Esophagus squamous epithelium (tissue), 5 donors: ENCODE results near the gene HIGD2A. TPM values are rescaled to one million over a fixed set of nuclear protein-coding genes. Genes with fewer than 3 reads are reported as not detected.

Experiments used
- DNase-seq: peaks from one replicate; lab custom pipeline; 2025; lab: John Stamatoyannopoulos, UW
- H3K27ac ChIP-seq, 4 donors: fragments of 200-600 bp; sonication (generic); one replicate each; pipeline ENCODE4 v1.5.1; 2016 to 2019; ENCODE audit warnings: mild to moderate bottlenecking in 1 of 4
- H3K27me3 ChIP-seq, 4 donors: fragments of 200-600 bp; sonication (generic); 1 replicate in 3 of 4; 2 replicates in 1 of 4; pipeline versions ENCODE4 v1.5.1 to v1.6.0; 2017 to 2021; ENCODE audit warnings: antibody characterized with exemption in 1 of 4
- H3K36me3 ChIP-seq, 3 donors: fragments of 200-600 bp; sonication (generic); one replicate each; pipeline ENCODE4 v1.5.1; 2016 to 2019
- H3K4me1 ChIP-seq, 3 donors: fragments of 200-600 bp; sonication (generic); one replicate each; pipeline ENCODE4 v1.5.1; 2017 to 2019
- H3K4me3 ChIP-seq, 4 donors: fragments of 200-600 bp; sonication (generic); 1 replicate in 3 of 4; 2 replicates in 1 of 4; pipeline ENCODE4 v1.5.1; 2016 to 2019; ENCODE audit warnings: mild to moderate bottlenecking in 2 of 4, moderate library complexity in 1 of 4
- H3K9me3 ChIP-seq, 3 donors: fragments of 200-600 bp; sonication (generic); one replicate each; pipeline ENCODE4 v1.5.1; 2016 to 2019
- CTCF ChIP-seq, 6 experiments: fragments of 450-650 bp in 4 of 6; fragments of 200-600 bp in 2 of 6; sonication (generic) in 2 of 6; IDR thresholded peaks; one replicate each; pipeline ENCODE4 v1.5.1; 2016 to 2019; ENCODE audit warnings: antibody characterized with exemption in 6 of 6, mild to moderate bottlenecking in 4 of 6, moderate library complexity in 4 of 6
- POLR2A ChIP-seq, 4 donors: fragments of 450-650 bp; IDR thresholded peaks; one replicate each; pipeline ENCODE4 v1.6.1; 2017; ENCODE audit warnings: antibody characterized with exemption in 4 of 4, mild to moderate bottlenecking in 4 of 4, moderate library complexity in 3 of 4
- WGBS, 2 donors: methylation state at CpG; one replicate each; pipeline ENCODE4 v1.1.5; 2018; 5-methylcytosine and 5-hydroxymethylcytosine counted together
- intact Hi-C: fragments of 100-400 bp; cut with DNase I; formaldehyde crosslinking; loops from one replicate; pipeline ENCODE4 v1.15.0; 2022
- total RNA-seq, 4 donors: library from RNA; depleted of rRNA; stranded (reverse); fragments of >200 nt; gene quantifications; one replicate each; pipeline ENCODE4 v1.1.0, GENCODE V29; 2016
- donor health status: DM: yes; HTN: yes; CAD: no.

The HIGD2A gene
- total RNA-seq, 4 donors from 2014 or later = 77.2 to 122 (median 90.3) TPM

GRCh38 chr5:176426876-176427275 is 38.3 kb downstream of the HIGD2A start:
- DNase-seq = no peak
- 67 to 92% methylated on average over 1 of the region's 1 CpG for WGBS, 2 donors
- H3K27me3 ChIP-seq = peaks cover 0 to under 1% (median 0%) of the 10 kb centered on the region in 4 donors
- H3K4me1 ChIP-seq = no peaks in the 10 kb centered on the region
- no peaks in the 10 kb centered on the region for H3K36me3 ChIP-seq
- no peak overlapping the region for H3K4me3 ChIP-seq
- no peak for TF ChIP-seq CTCF (IDR thresholded peaks at IDR 0.05)
- no peak for TF ChIP-seq POLR2A (IDR thresholded peaks at IDR 0.05)
- H3K9me3 ChIP-seq = no peaks in the 10 kb centered on the region
- no peak overlapping the region for H3K27ac ChIP-seq
- intact Hi-C loops = no loop called here

GRCh38 chr5:176427971-176428370 is 39.4 kb downstream of the HIGD2A start:
- H3K36me3 ChIP-seq = no peaks in the 10 kb centered on the region
- TF ChIP-seq POLR2A (IDR thresholded peaks at IDR 0.05) = no peak
- TF ChIP-seq CTCF (IDR thresholded peaks at IDR 0.05) = no peak
- no peaks in the 10 kb centered on the region for H3K9me3 ChIP-seq
- no peaks in the 10 kb centered on the region for H3K4me1 ChIP-seq
- peaks cover 0 to 3% (median 0%) of the 10 kb centered on the region in 4 donors for H3K27me3 ChIP-seq
- H3K4me3 ChIP-seq = no peak overlapping the region
- intact Hi-C loops = no loop called here
- no peak overlapping the region for H3K27ac ChIP-seq
- WGBS, 2 donors = 62 to 63% methylated on average over 3 to 4 of the region's 4 CpGs
- DNase-seq = no peak

- Histone ChIP-seq H3K4me3 (no peak overlapping the region), H3K36me3 (no peaks in the 10 kb centered on the region), H3K27ac (no peak overlapping the region), H3K4me1 (no peaks in the 10 kb centered on the region), H3K27me3 (peaks cover 0 to 3% (median 0%) of the 10 kb centered on the region in 4 donors), H3K9me3 (no peaks in the 10 kb centered on the region)
- intact Hi-C loops = no loop called here
- no peak for TF ChIP-seq CTCF (IDR thresholded peaks at IDR 0.05)
- TF ChIP-seq POLR2A (IDR thresholded peaks at IDR 0.05) = no peak
- WGBS, 2 donors = 60 to 61% methylated on average over 4 of the region's 4 CpGs
- no peak for DNase-seq
Measured at GRCh38 chr5:176429972-176430371, 41.4 kb downstream of the HIGD2A start.

GRCh38 chr5:176432707-176433106 is 44.2 kb downstream of the HIGD2A start:
- Histone ChIP-seq H3K4me1 (no peaks in the 10 kb centered on the region), H3K27ac (no peak overlapping the region), H3K27me3 (peaks cover 0 to 3% (median 0%) of the 10 kb centered on the region in 4 donors), H3K9me3 (no peaks in the 10 kb centered on the region), H3K4me3 (no peak overlapping the region), H3K36me3 (no peaks in the 10 kb centered on the region)
- no peak for DNase-seq
- WGBS, 2 donors = 84 to 88% methylated on average over 4 to 5 of the region's 5 CpGs
- intact Hi-C loops = no loop called here
- no peak for TF ChIP-seq CTCF (IDR thresholded peaks at IDR 0.05)
- TF ChIP-seq POLR2A (IDR thresholded peaks at IDR 0.05) = no peak

- TF ChIP-seq POLR2A (IDR thresholded peaks at IDR 0.05) = no peak
- TF ChIP-seq CTCF (IDR thresholded peaks at IDR 0.05) = no peak
- H3K27ac ChIP-seq = no peak overlapping the region
- peaks cover 0 to 13% (median 0%) of the 10 kb centered on the region in 4 donors for H3K27me3 ChIP-seq
- DNase-seq = no peak
- H3K36me3 ChIP-seq = no peaks in the 10 kb centered on the region
- H3K9me3 ChIP-seq = no peaks in the 10 kb centered on the region
- peak overlapping the region in 1 of 4 donors; percentile 27 for H3K4me3 ChIP-seq
- WGBS, 2 donors = 10 to 17% methylated on average over 5 of the region's 5 CpGs
- H3K4me1 ChIP-seq = no peaks in the 10 kb centered on the region
- intact Hi-C loops = no loop called here
Measured at GRCh38 chr5:176436656-176437055, 48.1 kb downstream of the HIGD2A start.
